Neural cell (in vitro differentiated cells): ENCODE data around the gene ACTRT3. TPM values are rescaled to one million over a fixed set of nuclear protein-coding genes. Genes with fewer than 3 reads are reported as not detected.

ENCODE experiments used
- H2AFZ ChIP-seq: fragments of 200-600, 300-800 bp; sonication (generic), shearing (Covaris generic); 2 replicates; pipeline ENCODE4 v1.6.0; 2014; ENCODE audit warnings: low read depth, mild to moderate bottlenecking, antibody characterized with exemption, low read length, moderate library complexity
- H3F3A ChIP-seq: fragments of 200-600 bp; shearing (Covaris generic); 2 replicates; pipeline ENCODE4 v1.6.1; 2016; ENCODE audit warnings: mild to moderate bottlenecking, moderate library complexity, mixed read lengths, antibody characterized with exemption, low read length; ENCODE audit not compliant: insufficient read depth, poor library complexity, severe bottlenecking
- H3K27ac ChIP-seq: fragments of 200-600, 300-800 bp; sonication (generic), shearing (Covaris generic); 2 replicates; pipeline ENCODE4 v1.5.1; 2014; ENCODE audit warnings: mild to moderate bottlenecking, low read length, moderate library complexity
- H3K27me3 ChIP-seq: fragments of 300-800, 200-600 bp; sonication (generic), shearing (Covaris generic); 2 replicates; pipeline ENCODE4 v1.6.0; 2014; ENCODE audit warnings: mild to moderate bottlenecking, low read depth, low read length, moderate library complexity; ENCODE audit not compliant: insufficient read depth
- H3K36me3 ChIP-seq: fragments of 300-800, 200-600 bp; sonication (generic), shearing (Covaris generic); 2 replicates; pipeline ENCODE4 v1.5.1; 2014; ENCODE audit warnings: mild to moderate bottlenecking, antibody characterized with exemption, low read length, moderate library complexity; ENCODE audit not compliant: insufficient read depth
- H3K4me2 ChIP-seq: fragments of 300-800, 200-600 bp; sonication (generic), shearing (Covaris generic); 2 replicates; pipeline ENCODE4 v1.6.0; 2014; ENCODE audit warnings: mild to moderate bottlenecking, low read length
- H3K4me3 ChIP-seq: fragments of 300-800, 200-600 bp; sonication (generic), shearing (Covaris generic); 2 replicates; pipeline ENCODE4 v1.5.1; 2014; ENCODE audit warnings: mild to moderate bottlenecking, low read length, moderate library complexity
- H3K79me2 ChIP-seq: fragments of 200-600 bp; shearing (Covaris generic); replicated peaks from 2 replicates; pipeline ENCODE4 v1.6.0; 2014; ENCODE audit warnings: mild to moderate bottlenecking, low read length, moderate library complexity; ENCODE audit not compliant: insufficient read depth
- H3K9ac ChIP-seq: fragments of 300-800, 200-600 bp; sonication (generic), shearing (Covaris generic); 2 replicates; pipeline ENCODE4 v1.6.1; 2016; ENCODE audit warnings: mild to moderate bottlenecking, low read length, mixed read lengths
- H3K9me2 ChIP-seq: fragments of 200-600 bp; shearing (Covaris generic); 2 replicates; pipeline ENCODE4 v1.6.1; 2016; ENCODE audit warnings: mild to moderate bottlenecking, low read length, mixed read lengths; ENCODE audit not compliant: insufficient read depth
- H3K9me3 ChIP-seq: fragments of 200-600, 300-800 bp; sonication (generic), shearing (Covaris generic); 2 replicates; pipeline ENCODE4 v1.6.1; 2016; ENCODE audit warnings: mild to moderate bottlenecking, mixed run types, low read length, moderate library complexity, mixed read lengths
- H4K20me1 ChIP-seq: fragments of 200-600 bp; shearing (Covaris generic); 2 replicates; pipeline ENCODE4 v1.6.1; 2016; ENCODE audit warnings: mild to moderate bottlenecking, mixed run types; ENCODE audit not compliant: insufficient read depth
- EP300 ChIP-seq: fragments of 450-650 bp; conservative IDR thresholded peaks from 2 replicates; pipeline ENCODE4 v1.6.1; 2014; ENCODE audit warnings: antibody characterized with exemption, mild to moderate bottlenecking, moderate library complexity; ENCODE audit not compliant: poor library complexity, severe bottlenecking
- EZH2 ChIP-seq: fragments of 200-600, 300-800 bp; shearing (Covaris generic), sonication (generic); IDR thresholded peaks from 2 replicates; pipeline ENCODE4 v1.6.1; 2014; ENCODE audit warnings: antibody characterized with exemption, low read length, borderline replicate concordance, mild to moderate bottlenecking; ENCODE audit not compliant: insufficient read depth, poor library complexity, severe bottlenecking
- MXI1 ChIP-seq: fragments of 450-650 bp; conservative IDR thresholded peaks from 2 replicates; pipeline ENCODE4 v1.6.1; 2014; ENCODE audit warnings: antibody characterized with exemption, mild to moderate bottlenecking; ENCODE audit not compliant: poor library complexity, severe bottlenecking
- POLR2AphosphoS5 ChIP-seq: IDR thresholded peaks from 2 replicates; pipeline ENCODE4 v1.6.1; 2012
- RAD21 ChIP-seq: fragments of 450-650 bp; conservative IDR thresholded peaks from 2 replicates; pipeline ENCODE4 v1.6.1; 2014; ENCODE audit warnings: antibody characterized with exemption, mild to moderate bottlenecking, moderate library complexity
- REST ChIP-seq: IDR thresholded peaks from 2 replicates; pipeline ENCODE4 v1.6.1; 2012; ENCODE audit warnings: borderline replicate concordance
- SMC3 ChIP-seq: fragments of 450-650 bp; conservative IDR thresholded peaks from 2 replicates; pipeline ENCODE4 v1.6.1; 2014; ENCODE audit warnings: antibody characterized with exemption, mild to moderate bottlenecking, moderate library complexity; ENCODE audit not compliant: poor library complexity
- TAF1 ChIP-seq: IDR thresholded peaks from 2 replicates; pipeline ENCODE4 v1.6.1; 2012; ENCODE audit warnings: low read depth
- polyA plus RNA-seq: library from polyadenylated mRNA; depleted of rRNA; stranded (reverse); fragments of >200 nt; gene quantifications from 2 replicates; pipeline ENCODE4 v1.2.3, GENCODE V29; 2014
- TF ChIP-seq, protein P1 (sequence below): fragments of 450-650 bp; IDR thresholded peaks from 2 replicates; pipeline ENCODE4 v1.5.1; 2014; ENCODE audit warnings: antibody characterized with exemption, mild to moderate bottlenecking, moderate library complexity; ENCODE audit not compliant: poor library complexity, severe bottlenecking

ACTRT3 gene
- polyA plus RNA-seq, 1 donor from 2014 or later, result not detected

GRCh38 chr3:169815590-169816150 lies 46.3 kb upstream of the ACTRT3 start:
- H3K4me2 ChIP-seq, result no peak overlapping the region
- H3F3A ChIP-seq, result no peaks in the 10 kb centered on the region
- H3K36me3 ChIP-seq, result no peaks in the 10 kb centered on the region
- no peaks in the 10 kb centered on the region for H4K20me1 ChIP-seq
- no peaks in the 10 kb centered on the region for H3K9me3 ChIP-seq
- no peaks in the 10 kb centered on the region for H3K79me2 ChIP-seq
- no peak overlapping the region for H3K9ac ChIP-seq
- H3K27me3 ChIP-seq, result no peaks in the 10 kb centered on the region
- H3K4me3 ChIP-seq, result no peak overlapping the region
- H2AFZ ChIP-seq, result no peak overlapping the region
- TF ChIP-seq SMC3, result no peak
- no peak for TF ChIP-seq EZH2
- TF ChIP-seq POLR2AphosphoS5, result no peak
- TF ChIP-seq RAD21, result no peak
- TF ChIP-seq EP300, result no peak
- TF ChIP-seq MXI1, result no peak
- TF ChIP-seq, protein P1, sequence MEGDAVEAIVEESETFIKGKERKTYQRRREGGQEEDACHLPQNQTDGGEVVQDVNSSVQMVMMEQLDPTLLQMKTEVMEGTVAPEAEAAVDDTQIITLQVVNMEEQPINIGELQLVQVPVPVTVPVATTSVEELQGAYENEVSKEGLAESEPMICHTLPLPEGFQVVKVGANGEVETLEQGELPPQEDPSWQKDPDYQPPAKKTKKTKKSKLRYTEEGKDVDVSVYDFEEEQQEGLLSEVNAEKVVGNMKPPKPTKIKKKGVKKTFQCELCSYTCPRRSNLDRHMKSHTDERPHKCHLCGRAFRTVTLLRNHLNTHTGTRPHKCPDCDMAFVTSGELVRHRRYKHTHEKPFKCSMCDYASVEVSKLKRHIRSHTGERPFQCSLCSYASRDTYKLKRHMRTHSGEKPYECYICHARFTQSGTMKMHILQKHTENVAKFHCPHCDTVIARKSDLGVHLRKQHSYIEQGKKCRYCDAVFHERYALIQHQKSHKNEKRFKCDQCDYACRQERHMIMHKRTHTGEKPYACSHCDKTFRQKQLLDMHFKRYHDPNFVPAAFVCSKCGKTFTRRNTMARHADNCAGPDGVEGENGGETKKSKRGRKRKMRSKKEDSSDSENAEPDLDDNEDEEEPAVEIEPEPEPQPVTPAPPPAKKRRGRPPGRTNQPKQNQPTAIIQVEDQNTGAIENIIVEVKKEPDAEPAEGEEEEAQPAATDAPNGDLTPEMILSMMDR, result no peak
- TF ChIP-seq TAF1, result no peak
- TF ChIP-seq REST, result no peak
- no peak overlapping the region for H3K27ac ChIP-seq
- H3K9me2 ChIP-seq, result no peaks in the 10 kb centered on the region

- H3K79me2 ChIP-seq, result no peaks in the 10 kb centered on the region
- H3K36me3 ChIP-seq, result no peaks in the 10 kb centered on the region
- no peak overlapping the region for H2AFZ ChIP-seq
- TF ChIP-seq SMC3 (no peak), MXI1 (no peak), TAF1 (no peak), POLR2AphosphoS5 (no peak), EZH2 (no peak), RAD21 (no peak), EP300 (no peak), REST (no peak)
- TF ChIP-seq, protein P1, result no peak
- no peak overlapping the region for H3K9ac ChIP-seq
- H3F3A ChIP-seq, result no peaks in the 10 kb centered on the region
- no peaks in the 10 kb centered on the region for H3K27me3 ChIP-seq
- H4K20me1 ChIP-seq, result no peaks in the 10 kb centered on the region
- H3K4me3 ChIP-seq, result no peak overlapping the region
- H3K27ac ChIP-seq, result no peak overlapping the region
- no peaks in the 10 kb centered on the region for H3K9me3 ChIP-seq
- no peaks in the 10 kb centered on the region for H3K9me2 ChIP-seq
- H3K4me2 ChIP-seq, result no peak overlapping the region
These were observed 44.6 kb upstream of the ACTRT3 start for GRCh38 chr3:169813757-169814517.
